Subcutaneous abdominal adipose tissue (tissue), 5 donors: ENCODE results near the gene KRTAP5-5.
"Not testable (repeated sequence)": the region's sequence is repeated elsewhere in the genome, so short reads cannot be mapped to it uniquely, and the experiment has no call there.

Source experiments
- H3K27ac ChIP-seq: one replicate; pipeline ENCODE4 v1.7.0; 2013; ENCODE audit warnings: low read depth, mild to moderate bottlenecking, inconsistent platforms, low read length, moderate library complexity
- H3K27me3 ChIP-seq, 5 donors: one replicate each; pipeline ENCODE4 v1.7.0; 2013; ENCODE audit warnings: low read length in 5 of 5, inconsistent platforms in 1 of 5; ENCODE audit not compliant: control insufficient read depth in 5 of 5, insufficient read depth in 4 of 5
- H3K36me3 ChIP-seq, 5 donors: one replicate each; pipeline ENCODE4 v1.7.0; 2013; ENCODE audit warnings: low read length in 5 of 5; ENCODE audit not compliant: control insufficient read depth in 5 of 5, insufficient read depth in 5 of 5
- H3K4me1 ChIP-seq, 5 donors: one replicate each; pipeline ENCODE4 v1.7.0; 2013; ENCODE audit warnings: low read length in 5 of 5, mild to moderate bottlenecking in 3 of 5, moderate library complexity in 1 of 5; ENCODE audit not compliant: control insufficient read depth in 5 of 5, insufficient read depth in 5 of 5
- H3K4me3 ChIP-seq, 5 donors: one replicate each; pipeline ENCODE4 v1.7.0; 2013; ENCODE audit warnings: low read length in 5 of 5, low read depth in 1 of 5
- H3K9ac ChIP-seq, 5 donors: one replicate each; pipeline ENCODE4 v1.7.0; 2013; ENCODE audit warnings: low read length in 5 of 5, mild to moderate bottlenecking in 4 of 5, moderate library complexity in 3 of 5
- H3K9me3 ChIP-seq, 5 donors: one replicate each; pipeline ENCODE4 v1.7.0; 2013; ENCODE audit warnings: low read length in 5 of 5; ENCODE audit not compliant: control insufficient read depth in 5 of 5
- donor health status: healthy.
- donor health status: healthy.
- donor health status: healthy.
- donor health status: healthy.
- donor health status: healthy.

KRTAP5-5 gene

DNA sequence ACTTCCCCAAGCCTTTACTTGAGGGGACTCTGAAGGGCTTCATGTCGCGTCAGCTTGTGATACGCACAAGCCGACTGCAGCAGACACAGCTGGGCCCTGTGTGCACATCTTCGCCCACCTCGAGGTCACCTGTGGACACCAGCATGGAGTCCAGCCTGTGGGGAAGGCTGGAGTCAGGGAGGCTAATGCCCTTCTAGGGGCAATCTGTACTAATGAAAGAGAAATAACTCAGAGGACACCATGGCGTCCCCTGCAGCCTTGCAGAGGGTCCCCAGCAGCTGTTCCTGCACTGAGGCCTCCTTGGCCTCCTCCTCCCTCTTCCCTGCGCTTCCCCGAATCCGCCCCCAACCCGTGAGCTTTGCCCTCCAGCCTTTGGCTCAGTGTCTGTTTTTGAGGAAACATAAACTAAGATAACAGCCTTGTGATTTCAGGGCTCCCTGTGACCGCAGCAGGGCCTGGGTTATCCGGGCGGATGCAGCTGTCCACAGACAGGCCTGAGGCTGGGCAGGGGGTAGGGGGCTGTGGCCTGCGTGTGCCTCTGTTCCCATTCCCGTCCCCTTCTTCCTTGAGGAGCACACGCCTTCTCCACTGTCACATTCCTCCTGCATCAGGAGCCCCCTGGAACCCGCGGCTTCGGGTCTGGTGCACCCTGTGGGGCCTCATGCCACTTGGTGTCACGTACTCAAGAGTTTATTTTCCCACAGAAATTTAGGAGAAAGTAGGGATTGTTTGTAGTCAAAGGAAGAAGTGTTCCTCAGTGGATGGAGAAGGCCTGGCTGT, 25.0 kb downstream of the KRTAP5-5 start:
- Histone ChIP-seq H3K9me3 (no peaks in the 10 kb centered on the region), H3K27me3 (peaks cover 0 to 29% (median 14%) of the 10 kb centered on the region in 5 donors), H3K4me1 (peaks cover 0 to 4% (median 3%) of the 10 kb centered on the region in 5 donors), H3K36me3 (no peaks in the 10 kb centered on the region), H3K27ac (no peak overlapping the region), H3K4me3 (no peak overlapping the region), H3K9ac (no peak overlapping the region)

- Histone ChIP-seq H3K27ac (no peak overlapping the region), H3K36me3 (no peaks in the 10 kb centered on the region), H3K27me3 (peaks cover 0 to 34% (median 19%) of the 10 kb centered on the region in 5 donors), H3K9me3 (no peaks in the 10 kb centered on the region), H3K9ac (no peak overlapping the region), H3K4me3 (no peak overlapping the region), H3K4me1 (peaks cover 0 to 4% (median 3%) of the 10 kb centered on the region in 5 donors)
Observed at GRCh38 chr11:1655168-1656060, 25.8 kb downstream of the KRTAP5-5 start.

GRCh38 chr11:1656061-1656441, 26.5 kb downstream of the KRTAP5-5 start:
- H3K4me1 ChIP-seq = peaks cover 0 to 4% (median 3%) of the 10 kb centered on the region in 5 donors
- H3K36me3 ChIP-seq = no peaks in the 10 kb centered on the region
- H3K27me3 ChIP-seq = peaks cover 0 to 37% (median 19%) of the 10 kb centered on the region in 5 donors
- H3K9me3 ChIP-seq = no peaks in the 10 kb centered on the region
- no peak overlapping the region for H3K4me3 ChIP-seq
- H3K27ac ChIP-seq = no peak overlapping the region
- no peak overlapping the region for H3K9ac ChIP-seq

DNA sequence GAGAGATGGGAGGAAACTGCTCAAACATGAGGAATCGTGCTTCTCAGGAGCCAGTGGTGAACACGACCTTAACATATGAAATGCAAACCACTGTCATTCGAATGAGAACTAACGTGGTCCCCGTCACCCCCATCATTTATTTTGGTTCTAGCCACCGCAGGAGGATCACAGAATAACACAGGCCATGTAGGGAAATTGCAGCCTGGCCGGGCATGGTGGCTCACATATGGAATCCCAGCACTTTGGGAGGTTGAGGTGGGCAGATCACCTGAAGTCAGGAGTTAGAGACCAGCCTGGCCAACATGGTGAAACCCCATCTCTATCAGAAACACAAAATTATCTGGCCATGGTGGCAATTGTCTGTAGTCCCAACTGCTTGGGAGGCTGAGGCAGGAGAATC, 27.1 kb downstream of the KRTAP5-5 start:
- Histone ChIP-seq H3K4me1 (peaks cover 0 to 4% (median 3%) of the 10 kb centered on the region in 5 donors), H3K27me3 (peaks cover 0 to 37% (median 19%) of the 10 kb centered on the region in 5 donors), H3K9me3 (no peaks in the 10 kb centered on the region), H3K4me3 (no peak overlapping the region), H3K9ac (no peak overlapping the region), H3K36me3 (no peaks in the 10 kb centered on the region), H3K27ac (no peak overlapping the region)

- no peaks in the 10 kb centered on the region for H3K36me3 ChIP-seq
- H3K4me3 ChIP-seq = no peak overlapping the region
- H3K9me3 ChIP-seq = no peaks in the 10 kb centered on the region
- no peak overlapping the region for H3K9ac ChIP-seq
- H3K27ac ChIP-seq = no peak overlapping the region
- no peaks in the 10 kb centered on the region for H3K4me1 ChIP-seq
- H3K27me3 ChIP-seq = peaks cover 0 to 28% (median 12%) of the 10 kb centered on the region in 5 donors
Observed at GRCh38 chr11:1659506-1659905, 29.9 kb downstream of the KRTAP5-5 start.

- H3K4me1 ChIP-seq = no peaks in the 10 kb centered on the region
- H3K27ac ChIP-seq = no peak overlapping the region
- no peak overlapping the region for H3K4me3 ChIP-seq
- no peaks in the 10 kb centered on the region for H3K36me3 ChIP-seq
- H3K27me3 ChIP-seq = peaks cover 0 to 22% (median 6%) of the 10 kb centered on the region in 5 donors
- H3K9me3 ChIP-seq = no peaks in the 10 kb centered on the region
- no peak overlapping the region for H3K9ac ChIP-seq
Observed at GRCh38 chr11:1660111-1660867, 30.7 kb downstream of the KRTAP5-5 start.

GRCh38 chr11:1661454-1662269, 32.1 kb downstream of the KRTAP5-5 start:
- not testable (repeated sequence) for H3K9me3 ChIP-seq, H3K9ac ChIP-seq, H3K4me1 ChIP-seq, H3K36me3 ChIP-seq, H3K27ac ChIP-seq, H3K4me3 ChIP-seq
- H3K27me3 ChIP-seq = peaks cover 0 to 14% (median 5%) of the 10 kb centered on the region in 5 donors

DNA sequence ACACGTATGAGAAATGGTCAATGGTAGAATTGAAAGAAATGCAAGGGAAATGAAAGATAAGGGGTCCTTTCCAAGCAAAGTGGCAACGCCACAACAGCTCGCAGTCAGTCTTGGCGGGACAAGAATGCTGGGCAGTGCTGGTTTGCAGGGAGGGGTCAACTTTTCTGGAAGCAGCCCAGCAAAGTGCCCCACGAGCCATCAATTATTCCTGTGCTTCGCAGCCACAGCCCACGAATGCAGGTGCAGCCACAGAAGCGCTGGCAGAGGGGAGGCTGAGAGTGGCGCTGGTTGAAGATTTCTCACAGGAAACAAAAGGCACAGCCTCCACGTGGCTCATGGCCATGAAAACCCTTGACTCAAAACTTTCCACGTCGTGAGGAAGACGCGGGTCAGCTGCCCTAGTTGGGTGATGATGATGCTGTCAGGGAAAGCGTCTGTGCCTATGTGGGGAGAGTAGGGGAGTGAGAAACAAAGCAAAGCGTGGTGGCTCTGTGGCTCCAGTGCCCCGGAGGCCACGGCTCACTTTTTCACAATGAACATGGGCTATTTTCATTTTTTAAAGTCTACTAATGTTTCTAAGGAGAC, 33.2 kb downstream of the KRTAP5-5 start:
- not testable (repeated sequence) for H3K4me3 ChIP-seq, H3K27ac ChIP-seq, H3K9me3 ChIP-seq, H3K9ac ChIP-seq, H3K4me1 ChIP-seq, H3K36me3 ChIP-seq
- peaks cover 4 to 17% (median 7%) of the 10 kb centered on the region in 5 donors for H3K27me3 ChIP-seq

GRCh38 chr11:1665313-1665712, 35.7 kb downstream of the KRTAP5-5 start:
- Histone ChIP-seq H3K4me3 (no peak overlapping the region), H3K27me3 (peaks cover 11 to 30% (median 23%) of the 10 kb centered on the region in 5 donors), H3K4me1 (no peaks in the 10 kb centered on the region), H3K27ac (no peak overlapping the region), H3K9ac (no peak overlapping the region), H3K9me3 (no peaks in the 10 kb centered on the region), H3K36me3 (no peaks in the 10 kb centered on the region)
